H1 (cell line): ENCODE data around the gene FADS6. TPM values are rescaled to one million over a fixed set of nuclear protein-coding genes. Genes with fewer than 3 reads are reported as not detected.

ENCODE experiments used
- CTCF ChIA-PET: fragments of 300-600 bp; sonication (Branson Sonifier 250); formaldehyde crosslinking; loops from one replicate; lab custom pipeline; 2021; ENCODE audit not compliant: partially characterized antibody; lab: Charles Lee
- POLR2A ChIA-PET: fragments of 300-600 bp; sonication (Branson Sonifier 250); formaldehyde crosslinking; loops from one replicate; lab custom pipeline; 2021; ENCODE audit warnings: inconsistent platforms; ENCODE audit not compliant: partially characterized antibody; lab: Charles Lee
- DNase-seq, 2 experiments: peaks; one replicate each; pipeline versions ENCODE4 v3.0.0 to v3.0.0-alpha.2; 2010 to 2022; ENCODE audit warnings: low spot score in 2 of 2, low read depth in 1 of 2, mixed read lengths in 1 of 2
- FAIRE-seq: peaks from 2 replicates; lab custom pipeline; 2011; peaks lifted over from hg19 to GRCh38; lab: Jason Lieb, UNC
- H2AFZ ChIP-seq: 2 replicates; pipeline ENCODE4 v1.8.1; 2012; ENCODE audit warnings: low read length, inconsistent platforms
- H2AK5ac ChIP-seq: 2 replicates; pipeline ENCODE4 v1.6.1; 2013; ENCODE audit warnings: low read depth, low read length
- H2BK120ac ChIP-seq: replicated peaks from 2 replicates; pipeline ENCODE3; 2013; ENCODE audit warnings: low read depth, low read length, inconsistent platforms
- H2BK12ac ChIP-seq: 2 replicates; pipeline ENCODE4 v1.6.1; 2013; ENCODE audit warnings: low read depth, low read length
- H2BK15ac ChIP-seq: 2 replicates; pipeline ENCODE4 v1.6.1; 2013; ENCODE audit warnings: low read length
- H2BK20ac ChIP-seq: 2 replicates; pipeline ENCODE4 v1.6.1; 2013; ENCODE audit warnings: low read length
- H2BK5ac ChIP-seq: 2 replicates; pipeline ENCODE4 v1.6.1; 2013; ENCODE audit warnings: low read depth, low read length
- H3K14ac ChIP-seq: 2 replicates; pipeline ENCODE4 v1.6.1; 2013; ENCODE audit warnings: inconsistent platforms; ENCODE audit not compliant: insufficient read length
- H3K18ac ChIP-seq: 2 replicates; pipeline ENCODE4 v1.6.1; 2013; ENCODE audit warnings: low read length; ENCODE audit errors: extremely low read depth
- H3K23ac ChIP-seq: 2 replicates; pipeline ENCODE4 v1.6.1; 2013; ENCODE audit warnings: inconsistent platforms; ENCODE audit not compliant: insufficient read length
- H3K23me2 ChIP-seq: 2 replicates; pipeline ENCODE4 v1.6.1; 2013; ENCODE audit warnings: low read depth, low read length
- H3K27ac ChIP-seq: 2 replicates; pipeline ENCODE4 v1.6.1; 2011; ENCODE audit warnings: low read depth, low read length, inconsistent platforms
- H3K27me3 ChIP-seq, 4 experiments: replicated peaks in 1 of 4; 1 replicate in 1 of 4; 2 replicates in 3 of 4; pipeline versions ENCODE4 v1.6.1 to v1.8.1; 2011 to 2013; ENCODE audit warnings: low read length in 3 of 4, mild to moderate bottlenecking in 3 of 4, inconsistent platforms in 2 of 4, mixed read lengths in 2 of 4, moderate library complexity in 1 of 4; ENCODE audit not compliant: control insufficient read depth in 3 of 4, insufficient read depth in 3 of 4; ENCODE audit errors: extremely low read depth in 1 of 4
- H3K36me3 ChIP-seq, 4 experiments: 2 replicates each; pipeline versions ENCODE4 v1.6.1 to v1.8.1; 2011 to 2013; ENCODE audit warnings: mild to moderate bottlenecking in 4 of 4, low read length in 3 of 4, moderate library complexity in 2 of 4, control low read depth in 1 of 4, inconsistent platforms in 1 of 4; ENCODE audit not compliant: insufficient read depth in 4 of 4, control insufficient read depth in 2 of 4
- H3K4ac ChIP-seq: replicated peaks from 2 replicates; pipeline ENCODE3; 2013; ENCODE audit warnings: low read length, low read depth, mixed read lengths, inconsistent platforms; ENCODE audit not compliant: insufficient read length
- H3K4me1 ChIP-seq, 4 experiments: replicated peaks in 1 of 4; 1 replicate in 1 of 4; 2 replicates in 3 of 4; pipeline versions ENCODE4 v1.6.1 to v1.8.1; 2011 to 2013; ENCODE audit warnings: low read length in 3 of 4, inconsistent platforms in 2 of 4, mixed read lengths in 1 of 4; ENCODE audit not compliant: insufficient read depth in 4 of 4, control insufficient read depth in 3 of 4
- H3K4me2 ChIP-seq, 2 experiments: 2 replicates each; pipeline versions ENCODE4 v1.6.1 to v1.8.1; 2011 to 2013; ENCODE audit warnings: low read depth in 2 of 2, low read length in 2 of 2, control low read depth in 1 of 2, inconsistent platforms in 1 of 2, mild to moderate bottlenecking in 1 of 2; ENCODE audit not compliant: insufficient read depth in 1 of 2
- H3K4me3 ChIP-seq, 4 experiments: fragments of 200-600, 300-600 bp in 1 of 4; sonication (generic), shearing (Covaris generic), sonication (Bioruptor Twin) in 1 of 4; 2 replicates each; pipeline versions ENCODE4 v1.5.1 to v1.8.1; 2011 to 2016; ENCODE audit warnings: low read length in 4 of 4, low read depth in 3 of 4, control low read depth in 2 of 4, inconsistent platforms in 2 of 4, mild to moderate bottlenecking in 2 of 4, mixed read lengths in 1 of 4, moderate library complexity in 1 of 4; ENCODE audit not compliant: insufficient read depth in 2 of 4; ENCODE audit errors: extremely low read depth in 1 of 4
- H3K56ac ChIP-seq: replicated peaks from 2 replicates; pipeline ENCODE3; 2013; ENCODE audit warnings: low read depth, mild to moderate bottlenecking, mixed read lengths, low read length, inconsistent platforms; ENCODE audit not compliant: insufficient read length
- H3K79me1 ChIP-seq: 2 replicates; pipeline ENCODE4 v1.6.1; 2013; ENCODE audit warnings: low read depth, low read length, control low read depth
- H3K79me2 ChIP-seq, 2 experiments: 2 replicates each; pipeline versions ENCODE4 v1.6.1 to v1.8.1; 2012 to 2013; ENCODE audit warnings: low read length in 2 of 2, mild to moderate bottlenecking in 2 of 2, inconsistent platforms in 1 of 2; ENCODE audit not compliant: insufficient read depth in 2 of 2, control insufficient read depth in 1 of 2
- H3K9ac ChIP-seq, 4 experiments: replicated peaks in 1 of 4; 1 replicate in 1 of 4; 2 replicates in 3 of 4; pipeline versions ENCODE4 v1.6.1 to v1.8.1; 2011 to 2013; ENCODE audit warnings: low read depth in 3 of 4, low read length in 3 of 4, control low read depth in 2 of 4, mild to moderate bottlenecking in 2 of 4, moderate library complexity in 2 of 4, inconsistent platforms in 1 of 4; ENCODE audit errors: extremely low read depth in 1 of 4
- H3K9me3 ChIP-seq, 2 experiments: 2 replicates each; pipeline versions ENCODE4 v1.6.1 to v1.8.1; 2012 to 2013; ENCODE audit warnings: mild to moderate bottlenecking in 2 of 2, moderate library complexity in 2 of 2, control low read depth in 1 of 2, inconsistent platforms in 1 of 2, low read depth in 1 of 2, low read length in 1 of 2, mixed read lengths in 1 of 2; ENCODE audit not compliant: insufficient read depth in 2 of 2
- H4K20me1 ChIP-seq, 2 experiments: replicated peaks in 1 of 2; 2 replicates each; pipeline versions ENCODE3 to v1.8.1; 2011 to 2013; ENCODE audit warnings: inconsistent platforms in 2 of 2, low read length in 2 of 2, mild to moderate bottlenecking in 1 of 2; ENCODE audit not compliant: insufficient read depth in 2 of 2, control insufficient read depth in 1 of 2
- H4K5ac ChIP-seq: 2 replicates; pipeline ENCODE4 v1.6.1; 2013; ENCODE audit warnings: low read length, low read depth, mixed read lengths, inconsistent platforms; ENCODE audit not compliant: insufficient read length
- H4K8ac ChIP-seq: 2 replicates; pipeline ENCODE4 v1.8.0; 2013; ENCODE audit warnings: mild to moderate bottlenecking, moderate library complexity, low read length, inconsistent platforms; ENCODE audit not compliant: insufficient read depth; ENCODE audit errors: extremely low read depth
- H4K91ac ChIP-seq: replicated peaks from 2 replicates; pipeline ENCODE3; 2013; ENCODE audit warnings: low read length, mixed read lengths, inconsistent platforms; ENCODE audit not compliant: insufficient read length
- BACH1 ChIP-seq: IDR thresholded peaks from 2 replicates; pipeline ENCODE4 v1.6.1; 2012; ENCODE audit warnings: low read length, improper control_type of control experiment
- CREB1 ChIP-seq: IDR thresholded peaks from 2 replicates; pipeline ENCODE4 v1.6.1; 2012; ENCODE audit warnings: inconsistent platforms
- JUN ChIP-seq: IDR thresholded peaks from 2 replicates; pipeline ENCODE4 v1.6.1; 2011; ENCODE audit warnings: low read depth, mild to moderate bottlenecking, improper control_type of control experiment, low read length
- KDM4A ChIP-seq: IDR thresholded peaks from one replicate; pipeline ENCODE4 v1.7.1; 2012; ENCODE audit warnings: low read depth, mild to moderate bottlenecking, moderate library complexity, low read length, inconsistent platforms; ENCODE audit not compliant: severe bottlenecking
- POLR2AphosphoS5 ChIP-seq: IDR thresholded peaks from 2 replicates; pipeline ENCODE4 v1.6.1; 2011; ENCODE audit warnings: low read depth, low read length
- RFX5 ChIP-seq: IDR thresholded peaks from 2 replicates; pipeline ENCODE4 v1.6.1; 2011; ENCODE audit warnings: low read depth, low read length, improper control_type of control experiment, borderline replicate concordance
- RXRA ChIP-seq: IDR thresholded peaks from 2 replicates; pipeline ENCODE4 v1.6.1; 2011; ENCODE audit warnings: low read depth, mild to moderate bottlenecking, low read length, moderate library complexity; ENCODE audit not compliant: insufficient read depth
- SP2 ChIP-seq: IDR thresholded peaks from 2 replicates; pipeline ENCODE4 v1.6.1; 2012; ENCODE audit warnings: mild to moderate bottlenecking, low read length, inconsistent platforms
- TAF7 ChIP-seq: optimal IDR thresholded peaks from 2 replicates; pipeline ENCODE3; 2011; ENCODE audit warnings: low read depth, mild to moderate bottlenecking, inconsistent platforms, low read length, moderate library complexity, borderline replicate concordance
- WGBS, 2 experiments: shearing (Covaris generic) in 1 of 2; methylation state at CpG; one replicate each; pipeline versions ENCODE4 v1.1.6 to v1.1.7; 2013 to 2015; ENCODE audit warnings: low lambda C conversion rate in 2 of 2, mixed read lengths in 2 of 2, inconsistent platforms in 1 of 2, low coverage in 1 of 2, missing lambda C conversion rate in 1 of 2; ENCODE audit not compliant: insufficient replicate concordance in 2 of 2, insufficient coverage in 1 of 2, insufficient read length in 1 of 2; ENCODE audit errors: extremely low coverage in 1 of 2, missing lambda C conversion rate in 1 of 2; 5-methylcytosine and 5-hydroxymethylcytosine counted together
- polyA plus RNA-seq, 7 experiments: library from polyadenylated mRNA; depleted of rRNA in 3 of 7; stranded (reverse) in 5 of 7; unstranded in 2 of 7; fragments of >200 nt in 5 of 7; fragments of 200-250 nt in 2 of 7; gene quantifications; 1 replicate in 5 of 7; 2 replicates in 1 of 7; 4 replicates in 1 of 7; pipeline versions ENCODE4 v1.2.1 to v1.2.3, GENCODE V29; 2011 to 2013; ENCODE audit warnings: missing spikeins in 2 of 7, mixed read lengths in 2 of 7
- total RNA-seq: library from RNA; stranded (reverse); fragmentation: NEBNext Ultra II Directional; extraction: Animal tissue kit (Norgen Biotek cat#: 25700); gene quantifications from 2 replicates; pipeline ENCODE4 v1.2.1, GENCODE V29; 2021
- TF ChIP-seq, protein P1 (sequence below): IDR thresholded peaks from 2 replicates; pipeline ENCODE4 v1.6.1; 2012; ENCODE audit warnings: inconsistent platforms
- TF ChIP-seq, protein P2 (sequence below): IDR thresholded peaks from 2 replicates; pipeline ENCODE4 v1.6.1; 2012; ENCODE audit warnings: inconsistent platforms

The FADS6 gene
- total and polyA plus RNA-seq, 2 of the 8 experiments (the other 6 are each of a cell fraction or from before 2014, with no cell fraction given) = 0.56 to 2.5 TPM

DNA sequence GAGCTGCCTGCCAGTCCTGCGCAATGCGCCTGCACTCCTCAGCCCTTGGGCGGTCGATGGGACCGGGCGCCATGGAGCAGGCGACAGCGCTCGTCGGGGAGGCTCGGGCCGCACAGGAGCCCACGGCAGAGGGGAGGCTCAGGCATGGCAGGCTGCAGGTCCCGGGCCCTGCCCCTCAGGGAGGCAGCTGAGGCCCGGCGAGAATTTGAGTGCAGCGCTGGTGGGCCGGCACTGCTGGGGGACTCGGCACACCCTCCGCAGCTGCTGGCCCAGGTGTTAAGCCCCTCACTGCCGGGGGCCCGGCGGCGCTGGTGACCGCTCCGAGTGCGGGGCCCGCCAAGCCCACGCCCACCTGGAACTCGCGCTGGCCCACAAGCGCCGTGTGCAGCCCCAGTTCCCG lies 13.6 kb upstream of the FADS6 start:
- Histone ChIP-seq H3K18ac (no peak overlapping the region), H3K56ac (no peak overlapping the region), H2BK15ac (no peak overlapping the region), H2BK5ac (no peak overlapping the region), H3K4me1 (peaks cover 5 to 18% (median 14%) of the 10 kb centered on the region in 4 experiments), H4K5ac (no peak overlapping the region), H3K4me3 (no peak overlapping the region), H3K23me2 (no peaks in the 10 kb centered on the region), H3K27ac (no peak overlapping the region), H3K4ac (no peak overlapping the region), H2BK20ac (no peak overlapping the region), H3K14ac (no peak overlapping the region), H3K23ac (no peak overlapping the region), H4K8ac (no peak overlapping the region), H4K91ac (no peak overlapping the region), H3K9me3 (peaks cover 0 to 7% of the 10 kb centered on the region in 2 experiments; a peak in 1 of 4 replicates), H3K4me2 (no peak overlapping the region), H3K27me3 (peaks cover 0 to 2% (median under 1%) of the 10 kb centered on the region in 4 experiments; a peak in 3 of 7 replicates), H2BK12ac (no peak overlapping the region), H3K36me3 (no peaks in the 10 kb centered on the region), H2AK5ac (no peak overlapping the region), H2AFZ (no peak overlapping the region), H3K9ac (no peak overlapping the region), H3K79me2 (no peaks in the 10 kb centered on the region), H4K20me1 (no peaks in the 10 kb centered on the region), H3K79me1 (no peaks in the 10 kb centered on the region), H2BK120ac (no peak overlapping the region)
- DNase-seq = no peak
- no peak for TF ChIP-seq BACH1
- TF ChIP-seq, protein P1, sequence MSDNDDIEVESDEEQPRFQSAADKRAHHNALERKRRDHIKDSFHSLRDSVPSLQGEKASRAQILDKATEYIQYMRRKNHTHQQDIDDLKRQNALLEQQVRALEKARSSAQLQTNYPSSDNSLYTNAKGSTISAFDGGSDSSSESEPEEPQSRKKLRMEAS = 0 out of 2 replicates have a peak, but pooled peaks have one; percentile 12
- TF ChIP-seq POLR2AphosphoS5 = no peak
- no peak for TF ChIP-seq JUN
- TF ChIP-seq SP2 = no peak
- TF ChIP-seq TAF7 = no peak
- TF ChIP-seq, protein P2, sequence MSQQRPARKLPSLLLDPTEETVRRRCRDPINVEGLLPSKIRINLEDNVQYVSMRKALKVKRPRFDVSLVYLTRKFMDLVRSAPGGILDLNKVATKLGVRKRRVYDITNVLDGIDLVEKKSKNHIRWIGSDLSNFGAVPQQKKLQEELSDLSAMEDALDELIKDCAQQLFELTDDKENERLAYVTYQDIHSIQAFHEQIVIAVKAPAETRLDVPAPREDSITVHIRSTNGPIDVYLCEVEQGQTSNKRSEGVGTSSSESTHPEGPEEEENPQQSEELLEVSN = peak; percentile 37; the same call in 1 of the 2 replicates
- no peak for TF ChIP-seq RXRA
- TF ChIP-seq RFX5 = no peak
- no peak for TF ChIP-seq KDM4A
- no peak for TF ChIP-seq CREB1
- CTCF ChIA-PET = interaction anchor here (0.7 to 49.9 kb wide), 5 partner anchors 16 to 252 kb away, joined by 3 to 1072 read pairs (median 10); partner anchors contain the start of genes OTOP2 and USH1G
- WGBS, 2 experiments = 93% methylated on average over 26 of the region's 34 CpGs; no CpG with 5 or more reads in 1 of the 2 experiments
- no peak for FAIRE-seq
- POLR2A ChIA-PET = interaction anchor here (0.9 to 2.0 kb wide), 6 partner anchors 9 to 106 kb away, joined by 3 to 7 read pairs (median 4); partner anchors contain the start of genes FADS6, MRPL58 and OTOP2
